Activated T-cell treated with anti-CD3 and anti-CD28 coated beads, Interleukin-2, amount 50 U/mL, for 1 hour (primary cell): Measurements from ENCODE around the gene ZNF502.

ENCODE experiments used
- DNase-seq: peaks from one replicate; pipeline ENCODE4 v3.0.0-alpha.2; 2020

Gene ZNF502

DNA sequence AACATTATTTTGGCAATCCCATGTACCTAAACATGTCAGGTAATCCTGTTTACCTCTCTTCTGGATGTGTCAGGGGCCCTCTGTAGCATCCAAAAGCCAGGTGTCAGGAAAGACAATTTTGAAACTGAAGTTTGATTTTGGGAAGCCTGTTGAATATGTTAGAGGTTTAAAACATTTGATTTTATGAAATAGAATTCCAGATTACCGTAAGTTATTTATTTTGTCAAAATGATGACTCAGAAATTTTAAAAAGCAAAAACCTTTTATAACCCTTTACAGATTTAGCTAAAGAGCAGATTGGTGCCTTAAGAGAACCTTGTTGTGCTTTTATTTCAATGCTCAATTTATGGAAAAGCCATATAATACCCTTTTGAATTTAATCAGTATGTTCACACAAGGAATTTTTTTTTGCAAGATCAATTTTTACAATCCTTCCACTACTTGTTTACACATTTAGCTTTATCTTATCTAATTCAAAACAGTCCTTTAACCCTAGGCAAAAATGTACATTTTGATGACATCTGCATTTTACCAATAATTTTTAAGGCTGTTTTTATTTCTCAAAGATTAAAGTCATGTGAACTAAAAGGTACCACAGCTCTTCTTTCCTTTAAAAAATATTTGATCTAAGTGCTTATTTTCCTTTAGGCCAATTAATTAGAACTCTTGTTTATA, 59.1 kb downstream of the ZNF502 start:
- no peak for DNase-seq

DNA sequence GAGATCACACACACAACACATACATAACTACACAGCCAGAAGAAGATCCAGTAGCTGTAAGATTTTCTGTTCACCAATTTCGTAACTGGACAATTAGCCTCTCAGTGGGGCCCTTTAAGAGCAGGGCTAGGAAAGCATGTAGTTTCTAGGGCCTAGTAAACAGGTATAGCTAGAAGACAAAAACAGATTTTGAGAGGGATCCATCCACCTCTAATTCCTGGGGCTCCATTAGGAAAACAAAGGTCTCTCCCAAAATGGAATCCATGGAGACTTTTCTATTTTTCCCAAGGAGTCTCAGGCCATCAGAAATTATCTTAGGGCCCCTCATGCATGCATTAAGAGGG, 59.6 kb downstream of the ZNF502 start:
- no peak for DNase-seq
